ENCODE results near the gene CEMP1. TPM values are rescaled to one million over a fixed set of nuclear protein-coding genes. Genes with fewer than 3 reads are reported as not detected.

Gene CEMP1
- total RNA-seq, 2 experiments from 2014 or later, result 0.80 to 1.1 TPM

DNA sequence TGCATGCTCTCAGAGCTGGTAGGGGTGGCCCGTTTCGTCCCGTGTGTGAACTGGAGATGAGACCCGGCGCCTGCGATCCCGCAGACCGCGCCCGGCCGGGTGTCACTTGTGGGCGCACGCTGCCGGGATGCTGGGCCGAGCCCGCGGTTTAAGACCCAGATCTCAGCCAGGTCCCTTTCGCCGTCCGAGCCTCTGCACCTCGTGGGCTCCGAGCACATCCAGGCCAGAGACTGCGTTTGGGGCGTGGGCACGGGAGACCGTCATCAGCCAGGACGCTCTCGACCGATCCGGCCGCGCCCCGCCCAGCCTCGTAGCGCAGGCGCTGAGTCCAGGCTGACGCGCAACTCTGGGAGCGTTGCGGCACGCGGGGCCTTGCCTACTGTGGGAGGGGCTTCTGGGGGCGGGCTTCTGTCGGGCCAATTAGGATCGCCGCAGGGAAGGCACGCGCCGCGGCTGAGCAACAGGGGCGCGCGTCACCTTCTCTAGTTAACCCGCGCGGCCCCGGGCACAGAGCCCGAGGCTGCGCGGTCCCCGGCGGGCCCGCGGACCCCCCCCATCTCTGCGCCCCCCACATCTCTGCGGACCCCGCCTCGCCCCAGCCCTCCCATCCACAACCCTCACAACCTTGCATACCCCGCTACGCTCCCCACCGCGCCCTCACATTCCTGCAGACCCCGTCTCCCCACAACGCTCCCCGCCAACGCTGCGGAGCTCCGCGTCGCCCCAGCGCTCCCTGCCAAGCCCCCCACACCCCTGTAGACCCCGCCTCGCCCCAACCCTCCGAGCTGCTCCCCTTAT is 687 bp upstream of the CEMP1 start:
- DNase-seq (peak; percentile 97), ATAC-seq (ENCODE audit: low read depth) (peak; percentile 91)
- Mint-ChIP-seq H3K4me3 (peak overlapping the region; percentile 96), H3K27me3 (no peaks in the 10 kb centered on the region), H3K9me3 (no peaks in the 10 kb centered on the region), H3K27ac (peak overlapping the region; percentile 100), H3K4me1 (peaks cover 14% of the 10 kb centered on the region), H3K36me3 (no peaks in the 10 kb centered on the region)
- POLR2A ChIA-PET, result interaction anchor here (0.6 to 3.7 kb wide), 8 partner anchors 12 to 377 kb away, joined by 3 to 69 read pairs (median 4); partner anchors contain the start of genes AMDHD2, ATP6V0C, CCNF and PGP

DNA sequence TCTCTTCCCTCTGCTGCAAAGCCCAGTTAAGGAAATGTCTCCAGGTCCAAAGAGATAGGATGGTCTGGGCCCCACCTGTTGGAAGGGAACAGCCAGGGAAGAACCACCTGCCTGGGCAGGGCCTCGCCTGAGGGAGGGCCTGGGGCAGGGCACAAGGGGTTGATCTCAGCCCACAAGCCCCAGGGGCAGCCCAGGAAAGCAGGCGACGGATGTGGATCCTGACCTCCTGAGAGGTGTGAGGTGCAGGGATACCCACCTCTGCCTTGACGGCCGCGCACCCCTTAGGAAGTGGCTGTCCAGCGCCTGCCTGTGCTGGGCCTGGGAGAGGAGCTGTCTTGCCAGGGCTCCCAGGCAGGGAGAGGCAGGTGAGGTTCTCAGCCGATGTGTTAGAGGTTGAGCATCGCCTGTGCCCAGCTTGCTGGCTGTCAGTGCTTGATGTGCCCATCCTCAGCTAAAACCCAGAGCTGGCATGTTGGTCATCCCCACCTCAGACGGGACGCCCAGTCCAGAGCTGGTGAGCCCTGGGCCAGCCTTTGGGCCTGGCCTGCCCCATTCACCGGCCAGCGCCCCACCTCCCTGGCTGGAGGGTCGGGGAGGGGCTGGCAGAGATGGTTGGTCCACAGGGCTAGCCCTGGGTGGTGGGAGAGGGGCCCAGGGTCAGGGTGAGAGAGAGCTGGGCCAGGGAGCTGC is 434 bp downstream of the CEMP1 start:
- no peak for DNase-seq
- Mint-ChIP-seq H3K27ac (peak overlapping the region; percentile 100), H3K36me3 (no peaks in the 10 kb centered on the region), H3K4me3 (peak overlapping the region; percentile 96), H3K27me3 (no peaks in the 10 kb centered on the region), H3K9me3 (no peaks in the 10 kb centered on the region), H3K4me1 (peaks cover 10% of the 10 kb centered on the region)
- POLR2A ChIA-PET, result interaction anchor here (3.5 to 3.7 kb wide), 2 partner anchors 11 to 16 kb away, joined by 43 to 69 read pairs; partner anchors contain the start of genes AMDHD2 and ATP6V0C
- ATAC-seq (ENCODE audit: low read depth), result no peak

DNA sequence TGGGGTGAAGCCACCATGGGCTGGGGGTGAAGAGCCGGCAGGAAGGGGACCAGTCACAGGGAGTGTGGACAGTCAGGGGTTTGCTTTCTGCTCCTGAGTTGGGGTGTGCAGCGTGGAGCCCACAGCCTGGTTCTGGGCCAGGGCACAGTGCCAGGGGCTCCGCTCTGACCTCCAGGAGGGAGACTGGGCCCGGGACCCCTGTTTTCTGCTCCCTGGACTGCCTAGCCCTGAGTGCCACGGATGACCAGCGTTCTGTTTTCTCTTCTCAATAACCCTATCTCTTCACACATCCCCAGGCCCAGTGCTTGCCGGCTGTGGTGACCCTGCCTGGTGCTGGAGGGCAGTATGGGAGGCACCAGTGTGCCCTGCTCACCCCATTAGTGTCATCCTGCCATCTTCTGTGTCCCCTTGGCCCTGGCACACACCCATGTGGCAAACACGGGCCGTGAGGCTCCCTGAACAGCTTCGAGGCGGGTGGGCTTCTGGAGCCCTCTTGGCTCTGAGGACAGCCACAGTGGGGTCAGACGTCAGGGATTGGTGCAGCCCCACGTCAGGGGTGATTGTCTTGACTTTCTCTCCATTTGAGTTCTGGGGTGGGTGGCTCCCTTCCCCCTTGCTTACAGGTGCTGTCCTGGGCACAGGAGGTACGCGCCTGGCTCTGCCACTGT is 1.1 kb downstream of the CEMP1 start:
- H3K9me3 Mint-ChIP-seq, result no peaks in the 10 kb centered on the region
- H3K4me3 Mint-ChIP-seq, result no peak overlapping the region
- H3K27me3 Mint-ChIP-seq, result no peaks in the 10 kb centered on the region
- no peak for ATAC-seq (ENCODE audit: low read depth)
- peaks cover 10% of the 10 kb centered on the region for H3K4me1 Mint-ChIP-seq
- POLR2A ChIA-PET, result interaction anchor here (1.2 to 3.7 kb wide), 3 partner anchors 11 to 16 kb away, joined by 3 to 69 read pairs (median 43); partner anchors contain the start of genes AMDHD2 and ATP6V0C
- H3K27ac Mint-ChIP-seq, result peak overlapping the region; percentile 65
- H3K36me3 Mint-ChIP-seq, result no peaks in the 10 kb centered on the region
- no peak for DNase-seq

DNA sequence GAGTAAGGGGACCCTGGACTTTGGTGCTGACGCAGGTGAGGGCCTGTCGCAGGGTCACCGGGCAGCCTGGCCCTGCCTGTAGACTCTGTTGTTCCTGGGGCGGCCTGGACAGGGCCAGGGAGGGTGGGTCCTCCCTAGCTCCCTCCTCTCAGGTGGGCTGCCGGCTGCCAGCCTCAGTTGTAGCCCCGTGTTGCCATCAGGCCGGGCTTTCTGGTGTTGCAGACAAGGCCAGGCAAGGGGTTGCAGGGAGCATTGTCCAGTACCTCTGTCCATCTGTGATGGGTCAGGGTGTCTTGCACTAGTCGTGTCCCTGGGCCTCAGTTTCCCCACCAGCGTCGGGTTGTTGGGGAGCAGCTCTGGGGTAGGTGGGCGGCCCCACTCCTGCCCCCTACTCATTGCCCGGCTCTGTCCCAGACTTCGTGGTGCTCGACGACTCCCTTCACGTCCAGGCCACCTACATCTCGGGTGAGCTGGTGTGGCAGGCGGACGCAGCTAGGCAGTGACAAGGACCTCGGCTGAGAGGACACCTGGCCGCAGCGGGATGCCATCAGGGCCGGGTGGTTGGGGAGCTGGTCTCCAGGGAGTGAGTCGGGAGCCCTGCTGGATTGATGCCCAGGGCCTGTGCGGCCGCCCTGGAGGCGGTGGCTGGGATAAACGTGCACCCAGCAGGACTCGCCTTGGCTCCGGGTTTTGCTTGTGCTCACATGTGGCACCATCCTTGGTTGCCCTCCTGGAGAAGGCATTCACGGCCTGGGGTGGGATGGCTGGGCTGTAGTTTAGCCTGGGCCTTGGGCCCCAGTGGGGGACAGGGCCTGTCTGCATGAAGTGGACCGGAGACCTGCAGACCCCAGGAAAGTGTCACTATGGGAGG is 1.9 kb downstream of the CEMP1 start:
- H3K27ac Mint-ChIP-seq, result no peak overlapping the region
- POLR2A ChIA-PET, result interaction anchor here (1.2 kb wide), 1 partner anchor 16 kb away, joined by 3 read pairs; the partner anchor contains the start of gene ATP6V0C

GRCh38 chr16:2528161-2529060 is 2.8 kb downstream of the CEMP1 start:
- Mint-ChIP-seq H3K4me1 (peaks cover 10% of the 10 kb centered on the region), H3K4me3 (no peak overlapping the region), H3K9me3 (no peaks in the 10 kb centered on the region), H3K27me3 (no peaks in the 10 kb centered on the region), H3K27ac (no peak overlapping the region), H3K36me3 (peaks cover 6% of the 10 kb centered on the region)
- DNase-seq, result no peak
- no peak for ATAC-seq (ENCODE audit: low read depth)
- POLR2A ChIA-PET, result interaction anchor here (1.2 kb wide), 1 partner anchor 15 kb away, joined by 3 read pairs; the partner anchor contains the start of gene ATP6V0C

More for the DNA sequence above, 1.9 kb downstream of the CEMP1 start:
- peaks cover 10% of the 10 kb centered on the region for H3K4me1 Mint-ChIP-seq
- H3K9me3 Mint-ChIP-seq, result no peaks in the 10 kb centered on the region
- no peaks in the 10 kb centered on the region for H3K27me3 Mint-ChIP-seq
- DNase-seq (no peak), ATAC-seq (ENCODE audit: low read depth) (no peak)
- peaks cover 2% of the 10 kb centered on the region for H3K36me3 Mint-ChIP-seq
- no peak overlapping the region for H3K4me3 Mint-ChIP-seq

DNA sequence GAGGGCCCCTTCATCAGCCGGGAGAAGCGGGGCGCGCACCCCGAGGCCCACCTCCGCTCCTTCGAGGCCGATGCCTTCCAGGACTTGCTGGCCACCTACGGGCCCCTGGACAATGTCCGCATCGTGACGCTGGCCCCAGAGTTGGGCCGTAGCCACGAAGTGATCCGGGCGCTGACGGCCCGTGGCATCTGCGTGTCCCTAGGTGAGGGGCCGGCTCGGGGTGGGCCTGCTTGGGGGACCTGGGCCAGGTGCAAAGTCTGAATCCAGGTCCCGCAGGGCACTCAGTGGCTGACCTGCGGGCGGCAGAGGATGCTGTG is 3.5 kb downstream of the CEMP1 start:
- DNase-seq, result no peak
- no peaks in the 10 kb centered on the region for H3K27me3 Mint-ChIP-seq
- no peak overlapping the region for H3K4me3 Mint-ChIP-seq
- H3K27ac Mint-ChIP-seq, result no peak overlapping the region
- peaks cover 6% of the 10 kb centered on the region for H3K36me3 Mint-ChIP-seq
- H3K4me1 Mint-ChIP-seq, result peaks cover 8% of the 10 kb centered on the region
- POLR2A ChIA-PET, result no interaction called here
- no peaks in the 10 kb centered on the region for H3K9me3 Mint-ChIP-seq
- no peak for ATAC-seq (ENCODE audit: low read depth)

DNA sequence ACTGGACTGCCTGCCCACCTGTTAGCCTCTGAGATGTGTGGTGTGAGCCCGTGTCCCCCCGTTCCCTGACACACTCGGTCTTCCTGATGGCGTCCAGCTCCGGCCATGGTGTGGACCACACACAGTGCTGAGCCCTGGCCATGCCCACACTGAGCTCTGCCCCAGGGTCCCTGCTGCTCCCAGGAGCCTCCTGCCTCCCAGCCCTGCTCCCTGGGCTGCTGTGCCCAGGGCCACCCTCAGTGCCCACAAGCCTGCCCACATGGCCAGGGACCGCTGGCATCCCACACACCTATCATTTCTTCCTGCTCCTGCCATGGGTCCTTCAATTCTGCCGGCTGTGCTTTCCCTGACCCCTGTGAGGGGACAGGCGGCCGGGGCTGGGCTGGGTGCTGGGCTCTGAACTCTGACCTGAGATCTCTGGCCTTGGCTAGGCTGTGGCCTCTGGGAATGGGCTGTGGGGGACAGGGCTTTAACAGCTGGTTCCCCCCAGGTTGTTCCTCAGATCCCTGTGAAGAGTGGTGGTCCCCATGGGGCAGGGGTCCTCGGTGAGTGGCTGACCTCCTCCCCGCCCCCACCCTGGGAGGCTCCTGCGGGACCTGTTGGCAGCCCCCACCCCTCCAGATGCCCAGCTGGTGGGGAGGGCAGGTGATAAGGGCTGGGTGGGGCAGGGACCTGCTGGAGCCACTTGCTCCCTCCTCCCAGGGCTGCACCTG is 4.0 kb downstream of the CEMP1 start:
- H3K4me3 Mint-ChIP-seq, result no peak overlapping the region
- ATAC-seq (ENCODE audit: low read depth) (no peak), DNase-seq (no peak)
- peaks cover 5% of the 10 kb centered on the region for H3K4me1 Mint-ChIP-seq
- no peak overlapping the region for H3K27ac Mint-ChIP-seq
- no peaks in the 10 kb centered on the region for H3K27me3 Mint-ChIP-seq
- no peaks in the 10 kb centered on the region for H3K9me3 Mint-ChIP-seq
- POLR2A ChIA-PET, result interaction anchor here (1.3 kb wide), 1 partner anchor 12 kb away, joined by 3 read pairs; no protein-coding TSS in a partner anchor
- H3K36me3 Mint-ChIP-seq, result peaks cover 6% of the 10 kb centered on the region

- no peaks in the 10 kb centered on the region for H3K9me3 Mint-ChIP-seq
Measured at GRCh38 chr16:2526135-2526534, 5.1 kb downstream of the CEMP1 start.

GRCh38 chr16:2524339-2524938 is 6.8 kb downstream of the CEMP1 start:
- H3K4me1 Mint-ChIP-seq, result peaks cover 9% of the 10 kb centered on the region
- peak overlapping the region; percentile 28 for H3K27ac Mint-ChIP-seq
- no peaks in the 10 kb centered on the region for H3K27me3 Mint-ChIP-seq
- H3K36me3 Mint-ChIP-seq, result peaks cover 8% of the 10 kb centered on the region
- ATAC-seq (ENCODE audit: low read depth) (no peak), DNase-seq (no peak)
- POLR2A ChIA-PET, result no interaction called here
- H3K9me3 Mint-ChIP-seq, result no peaks in the 10 kb centered on the region
- H3K4me3 Mint-ChIP-seq, result no peak overlapping the region

More at GRCh38 chr16:2526135-2526534, 5.1 kb downstream of the CEMP1 start:
- Mint-ChIP-seq H3K27ac (peak overlapping the region; percentile 54), H3K36me3 (peaks cover 6% of the 10 kb centered on the region), H3K4me3 (no peak overlapping the region), H3K27me3 (no peaks in the 10 kb centered on the region), H3K4me1 (peaks cover 4% of the 10 kb centered on the region)
- POLR2A ChIA-PET, result interaction anchor here (1.3 kb wide), 1 partner anchor 11 kb away, joined by 3 read pairs; no protein-coding TSS in a partner anchor
- DNase-seq (no peak), ATAC-seq (ENCODE audit: low read depth) (no peak)

GRCh38 chr16:2523801-2524231 is 7.4 kb downstream of the CEMP1 start:
- no peak overlapping the region for H3K4me3 Mint-ChIP-seq
- DNase-seq (no peak), ATAC-seq (ENCODE audit: low read depth) (no peak)
- H3K27ac Mint-ChIP-seq, result peak overlapping the region; percentile 48
- H3K27me3 Mint-ChIP-seq, result no peaks in the 10 kb centered on the region
- POLR2A ChIA-PET, result no interaction called here
- peaks cover 11% of the 10 kb centered on the region for H3K4me1 Mint-ChIP-seq
- no peaks in the 10 kb centered on the region for H3K9me3 Mint-ChIP-seq
- H3K36me3 Mint-ChIP-seq, result peaks cover 8% of the 10 kb centered on the region

Measured in activated naive CD8-positive, alpha-beta T cell treated with anti-CD3 and anti-CD28 coated beads, Interleukin-2, amount 10 ng/mL, durations not matched to agents 7 days and 5 days (primary cell).